ENCODE measurements around the gene VWA5A. TPM values are rescaled to one million over a fixed set of nuclear protein-coding genes. Genes with fewer than 3 reads are reported as not detected.

Gene VWA5A
- total and polyA plus RNA-seq, 9 of the 15 experiments (the other 6 are each of a cell fraction or from before 2014, with no cell fraction given), result 4.6 to 19.7 (median 6.9) TPM

GRCh38 chr11:124122123-124122522, 6.9 kb downstream of the VWA5A start (continued):
- TF ChIP-seq SMAD4 (CRISPR knock-in tag; conservative IDR thresholded peaks at IDR 0.05), result peak; percentile 57; the same call in 1 of the 2 replicates
- TF ChIP-seq RBFOX2 (IDR thresholded peaks at IDR 0.05; ENCODE audit: low read depth, low read length), result no peak
- TF ChIP-seq, protein P1, sequence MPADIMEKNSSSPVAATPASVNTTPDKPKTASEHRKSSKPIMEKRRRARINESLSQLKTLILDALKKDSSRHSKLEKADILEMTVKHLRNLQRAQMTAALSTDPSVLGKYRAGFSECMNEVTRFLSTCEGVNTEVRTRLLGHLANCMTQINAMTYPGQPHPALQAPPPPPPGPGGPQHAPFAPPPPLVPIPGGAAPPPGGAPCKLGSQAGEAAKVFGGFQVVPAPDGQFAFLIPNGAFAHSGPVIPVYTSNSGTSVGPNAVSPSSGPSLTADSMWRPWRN (IDR thresholded peaks at IDR 0.05; ENCODE audit: low read depth), result no peak
- no peak for TF ChIP-seq PHTF2 (CRISPR knock-in tag; IDR thresholded peaks at IDR 0.05)
- no peak for TF ChIP-seq TAF9B (IDR thresholded peaks at IDR 0.05; ENCODE audit: partially characterized antibody)
- peak; percentile 97 for TF ChIP-seq MEF2D (tag; conservative IDR thresholded peaks at IDR 0.05; ENCODE audit: low read depth)
- no peak for TF ChIP-seq KHSRP (IDR thresholded peaks at IDR 0.05)
- TF ChIP-seq MYBL2 (IDR thresholded peaks at IDR 0.05; ENCODE audit: low read depth), result no peak
- TF ChIP-seq MYBL2 (CRISPR knock-in tag; IDR thresholded peaks at IDR 0.05; ENCODE audit: borderline replicate concordance), result no peak
- no peak for TF ChIP-seq BRD9 (IDR thresholded peaks at IDR 0.05; ENCODE audit: low read depth, partially characterized antibody)
- 0 out of 2 replicates have a peak, but pooled peaks have one; percentile 17 for TF ChIP-seq MTA2 (IDR thresholded peaks at IDR 0.05; ENCODE audit: low read depth)
- TF ChIP-seq, protein P2, sequence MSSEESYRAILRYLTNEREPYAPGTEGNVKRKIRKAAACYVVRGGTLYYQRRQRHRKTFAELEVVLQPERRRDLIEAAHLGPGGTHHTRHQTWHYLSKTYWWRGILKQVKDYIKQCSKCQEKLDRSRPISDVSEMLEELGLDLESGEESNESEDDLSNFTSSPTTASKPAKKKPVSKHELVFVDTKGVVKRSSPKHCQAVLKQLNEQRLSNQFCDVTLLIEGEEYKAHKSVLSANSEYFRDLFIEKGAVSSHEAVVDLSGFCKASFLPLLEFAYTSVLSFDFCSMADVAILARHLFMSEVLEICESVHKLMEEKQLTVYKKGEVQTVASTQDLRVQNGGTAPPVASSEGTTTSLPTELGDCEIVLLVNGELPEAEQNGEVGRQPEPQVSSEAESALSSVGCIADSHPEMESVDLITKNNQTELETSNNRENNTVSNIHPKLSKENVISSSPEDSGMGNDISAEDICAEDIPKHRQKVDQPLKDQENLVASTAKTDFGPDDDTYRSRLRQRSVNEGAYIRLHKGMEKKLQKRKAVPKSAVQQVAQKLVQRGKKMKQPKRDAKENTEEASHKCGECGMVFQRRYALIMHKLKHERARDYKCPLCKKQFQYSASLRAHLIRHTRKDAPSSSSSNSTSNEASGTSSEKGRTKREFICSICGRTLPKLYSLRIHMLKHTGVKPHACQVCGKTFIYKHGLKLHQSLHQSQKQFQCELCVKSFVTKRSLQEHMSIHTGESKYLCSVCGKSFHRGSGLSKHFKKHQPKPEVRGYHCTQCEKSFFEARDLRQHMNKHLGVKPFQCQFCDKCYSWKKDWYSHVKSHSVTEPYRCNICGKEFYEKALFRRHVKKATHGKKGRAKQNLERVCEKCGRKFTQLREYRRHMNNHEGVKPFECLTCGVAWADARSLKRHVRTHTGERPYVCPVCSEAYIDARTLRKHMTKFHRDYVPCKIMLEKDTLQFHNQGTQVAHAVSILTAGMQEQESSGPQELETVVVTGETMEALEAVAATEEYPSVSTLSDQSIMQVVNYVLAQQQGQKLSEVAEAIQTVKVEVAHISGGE (CRISPR knock-in tag; IDR thresholded peaks at IDR 0.05), result no peak
- no peak for TF ChIP-seq ELK3 (CRISPR knock-in tag; IDR thresholded peaks at IDR 0.05)
- 0 out of 2 replicates have a peak, but pooled peaks have one; percentile 7 for TF ChIP-seq EGR1 (conservative IDR thresholded peaks at IDR 0.05)
- no peak for TF ChIP-seq NFIC (IDR thresholded peaks at IDR 0.05)
- 0 out of 2 replicates have a peak, but pooled peaks have one; percentile 10 for TF ChIP-seq RFX1 (IDR thresholded peaks at IDR 0.05)
- no peak for TF ChIP-seq ZNF41 (CRISPR knock-in tag; conservative IDR thresholded peaks at IDR 0.05)
- no peak for TF ChIP-seq ELF4 (CRISPR knock-in tag; IDR thresholded peaks at IDR 0.05)
- no peak for TF ChIP-seq ZNF124 (CRISPR knock-in tag; IDR thresholded peaks at IDR 0.05)
- TF ChIP-seq HDGF (IDR thresholded peaks at IDR 0.05), result no peak
- TF ChIP-seq GTF2A2 (tag; IDR thresholded peaks at IDR 0.05), result no peak
- TF ChIP-seq, protein P3, sequence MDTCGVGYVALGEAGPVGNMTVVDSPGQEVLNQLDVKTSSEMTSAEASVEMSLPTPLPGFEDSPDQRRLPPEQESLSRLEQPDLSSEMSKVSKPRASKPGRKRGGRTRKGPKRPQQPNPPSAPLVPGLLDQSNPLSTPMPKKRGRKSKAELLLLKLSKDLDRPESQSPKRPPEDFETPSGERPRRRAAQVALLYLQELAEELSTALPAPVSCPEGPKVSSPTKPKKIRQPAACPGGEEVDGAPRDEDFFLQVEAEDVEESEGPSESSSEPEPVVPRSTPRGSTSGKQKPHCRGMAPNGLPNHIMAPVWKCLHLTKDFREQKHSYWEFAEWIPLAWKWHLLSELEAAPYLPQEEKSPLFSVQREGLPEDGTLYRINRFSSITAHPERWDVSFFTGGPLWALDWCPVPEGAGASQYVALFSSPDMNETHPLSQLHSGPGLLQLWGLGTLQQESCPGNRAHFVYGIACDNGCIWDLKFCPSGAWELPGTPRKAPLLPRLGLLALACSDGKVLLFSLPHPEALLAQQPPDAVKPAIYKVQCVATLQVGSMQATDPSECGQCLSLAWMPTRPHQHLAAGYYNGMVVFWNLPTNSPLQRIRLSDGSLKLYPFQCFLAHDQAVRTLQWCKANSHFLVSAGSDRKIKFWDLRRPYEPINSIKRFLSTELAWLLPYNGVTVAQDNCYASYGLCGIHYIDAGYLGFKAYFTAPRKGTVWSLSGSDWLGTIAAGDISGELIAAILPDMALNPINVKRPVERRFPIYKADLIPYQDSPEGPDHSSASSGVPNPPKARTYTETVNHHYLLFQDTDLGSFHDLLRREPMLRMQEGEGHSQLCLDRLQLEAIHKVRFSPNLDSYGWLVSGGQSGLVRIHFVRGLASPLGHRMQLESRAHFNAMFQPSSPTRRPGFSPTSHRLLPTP (IDR thresholded peaks at IDR 0.05; ENCODE audit: borderline replicate concordance, extremely low read depth, insufficient read length), result no peak

All from K562 (cell line).